ENCODE data around the gene ADH1A.

ADH1A gene

GRCh38 chr4:99317354-99317753 is 26.6 kb upstream of the ADH1A start:
- Histone ChIP-seq H3K36me3 (ENCODE audit: control insufficient read depth, insufficient read depth, low read length) (no peaks in the 10 kb centered on the region), H3K27me3 (replicated peaks; ENCODE audit: control insufficient read depth, insufficient read depth, low read length) (no peaks in the 10 kb centered on the region), H3K4me3 (replicated peaks; ENCODE audit: low read depth, low read length) (no peak overlapping the region)
- DNase-seq (ENCODE audit: extremely low read depth, insufficient read length), result no peak
- TF ChIP-seq CTCF (IDR thresholded peaks at IDR 0.05; ENCODE audit: insufficient read depth, low read length, poor library complexity, severe bottlenecking), result no peak

GRCh38 chr4:99315839-99316238 is 25.1 kb upstream of the ADH1A start:
- DNase-seq (ENCODE audit: extremely low read depth, insufficient read length), result no peak
- TF ChIP-seq CTCF (IDR thresholded peaks at IDR 0.05; ENCODE audit: insufficient read depth, low read length, poor library complexity, severe bottlenecking), result no peak

GRCh38 chr4:99314211-99314610 is 23.4 kb upstream of the ADH1A start:
- TF ChIP-seq CTCF (IDR thresholded peaks at IDR 0.05; ENCODE audit: insufficient read depth, low read length, poor library complexity, severe bottlenecking), result no peak
- DNase-seq (ENCODE audit: extremely low read depth, insufficient read length), result no peak
- Histone ChIP-seq H3K36me3 (ENCODE audit: control insufficient read depth, insufficient read depth, low read length) (no peaks in the 10 kb centered on the region), H3K4me3 (replicated peaks; ENCODE audit: low read depth, low read length) (no peak overlapping the region), H3K27me3 (replicated peaks; ENCODE audit: control insufficient read depth, insufficient read depth, low read length) (no peaks in the 10 kb centered on the region)

More at GRCh38 chr4:99315839-99316238, 25.1 kb upstream of the ADH1A start:
- H3K36me3 ChIP-seq (ENCODE audit: control insufficient read depth, insufficient read depth, low read length), result no peaks in the 10 kb centered on the region
- H3K4me3 ChIP-seq (replicated peaks; ENCODE audit: low read depth, low read length), result no peak overlapping the region
- no peaks in the 10 kb centered on the region for H3K27me3 ChIP-seq (replicated peaks; ENCODE audit: control insufficient read depth, insufficient read depth, low read length)

GRCh38 chr4:99310389-99310788 is 19.6 kb upstream of the ADH1A start:
- Histone ChIP-seq H3K36me3 (ENCODE audit: control insufficient read depth, insufficient read depth, low read length) (no peaks in the 10 kb centered on the region), H3K27me3 (replicated peaks; ENCODE audit: control insufficient read depth, insufficient read depth, low read length) (no peaks in the 10 kb centered on the region), H3K4me3 (replicated peaks; ENCODE audit: low read depth, low read length) (no peak overlapping the region)
- no peak for DNase-seq (ENCODE audit: extremely low read depth, insufficient read length)
- TF ChIP-seq CTCF (IDR thresholded peaks at IDR 0.05; ENCODE audit: insufficient read depth, low read length, poor library complexity, severe bottlenecking), result no peak

GRCh38 chr4:99305638-99306400 is 15.0 kb upstream of the ADH1A start:
- no peak for DNase-seq (ENCODE audit: extremely low read depth, insufficient read length)
- Histone ChIP-seq H3K27me3 (replicated peaks; ENCODE audit: control insufficient read depth, insufficient read depth, low read length) (no peaks in the 10 kb centered on the region), H3K4me3 (replicated peaks; ENCODE audit: low read depth, low read length) (no peak overlapping the region), H3K36me3 (ENCODE audit: control insufficient read depth, insufficient read depth, low read length) (no peaks in the 10 kb centered on the region)
- no peak for TF ChIP-seq CTCF (IDR thresholded peaks at IDR 0.05; ENCODE audit: insufficient read depth, low read length, poor library complexity, severe bottlenecking)

Measured in GM06990 (cell line).